Lower lobe of right lung (tissue), 2 donors: ENCODE measurements around the gene BTN1A1. TPM values are rescaled to one million over a fixed set of nuclear protein-coding genes. Genes with fewer than 3 reads are reported as not detected.

Experiments
- ATAC-seq, 2 donors: fragments of 200-7000 bp; cut with Tn5 transposase; one replicate each; pipeline ENCODE4 v1.9.1; 2020 to 2022; ENCODE audit warnings: mild to moderate bottlenecking in 2 of 2, moderate library complexity in 2 of 2
- DNase-seq: peaks from one replicate; pipeline ENCODE4 v3.0.0-alpha.2; 2020
- H3K27ac ChIP-seq: fragments of 200-600 bp; one replicate; pipeline ENCODE4 v1.8.0; 2022
- H3K27me3 ChIP-seq: fragments of 200-600 bp; one replicate; pipeline ENCODE4 v1.8.0; 2022; ENCODE audit warnings: low read depth
- H3K36me3 ChIP-seq: fragments of 200-600 bp; one replicate; pipeline ENCODE4 v1.8.0; 2022; ENCODE audit warnings: mild to moderate bottlenecking
- H3K4me1 ChIP-seq: fragments of 200-600 bp; one replicate; pipeline ENCODE4 v1.8.0; 2022
- H3K4me3 ChIP-seq: fragments of 200-600 bp; one replicate; pipeline ENCODE4 v1.8.0; 2022; ENCODE audit warnings: mild to moderate bottlenecking
- H3K9me3 ChIP-seq: fragments of 200-600 bp; one replicate; pipeline ENCODE4 v1.8.0; 2022
- intact Hi-C: fragments of 100-400 bp; cut with DNase I; formaldehyde crosslinking; loops from one replicate; pipeline ENCODE4 v1.11.0; 2022
- total RNA-seq: library from RNA; stranded (reverse); fragmentation: NEBNext Ultra II Directional; extraction: Animal tissue kit (Norgen Biotek cat#: 25700); gene quantifications from one replicate; pipeline ENCODE4 v1.2.1, GENCODE V29; 2021
- TF ChIP-seq, protein P1 (sequence below): fragments of 200-600 bp; IDR thresholded peaks from one replicate; pipeline ENCODE4 v1.8.0; 2022; ENCODE audit warnings: antibody characterized with exemption, mild to moderate bottlenecking
- donor health status: DM: no; HTN: yes; CAD: no; lungs with severe emphysema.

Gene BTN1A1
- total RNA-seq, 1 donor from 2014 or later = not detected

DNA sequence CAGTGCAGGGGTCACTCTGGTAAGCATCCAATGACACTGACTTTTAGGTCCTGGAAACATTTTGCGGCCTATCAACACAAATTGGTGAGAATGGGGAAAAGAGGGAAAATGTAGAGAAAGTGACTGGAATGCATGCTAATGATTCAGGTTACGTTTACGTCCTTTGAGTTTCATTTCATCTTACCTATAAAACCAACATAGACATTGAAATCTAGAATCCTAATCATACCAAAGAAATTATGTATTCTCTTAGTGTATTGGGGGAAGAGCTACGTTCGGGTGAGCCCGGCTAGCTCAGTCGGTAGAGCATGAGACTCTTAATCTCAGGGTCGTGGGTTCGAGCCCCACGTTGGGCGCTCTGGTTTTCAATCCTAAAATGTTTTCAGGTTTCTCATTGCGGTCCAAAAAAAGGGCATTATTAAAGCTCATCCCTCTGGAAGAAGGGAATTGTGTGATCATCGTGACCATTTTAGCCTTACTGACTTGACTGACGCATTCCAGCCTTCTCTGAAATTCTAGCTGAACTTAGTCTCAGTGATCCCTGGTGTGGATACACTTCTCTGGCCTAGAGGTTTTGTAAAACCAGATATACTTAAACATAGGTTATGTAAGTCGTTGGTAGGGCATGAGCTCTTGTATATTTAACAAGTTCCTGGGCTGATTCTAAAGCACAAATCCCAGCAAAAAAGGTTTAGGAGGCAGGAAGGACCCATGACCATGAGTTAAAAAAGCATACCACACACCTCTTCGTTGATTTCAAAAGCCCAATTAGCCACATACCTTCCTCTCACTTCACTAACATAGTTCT is 56.4 kb downstream of the BTN1A1 start:
- H3K27ac ChIP-seq = no peak overlapping the region
- ATAC-seq (no peak), DNase-seq (no peak)
- H3K27me3 ChIP-seq = no peaks in the 10 kb centered on the region
- no peak overlapping the region for H3K4me3 ChIP-seq
- intact Hi-C loops = no loop called here
- no peaks in the 10 kb centered on the region for H3K9me3 ChIP-seq
- TF ChIP-seq, protein P1, sequence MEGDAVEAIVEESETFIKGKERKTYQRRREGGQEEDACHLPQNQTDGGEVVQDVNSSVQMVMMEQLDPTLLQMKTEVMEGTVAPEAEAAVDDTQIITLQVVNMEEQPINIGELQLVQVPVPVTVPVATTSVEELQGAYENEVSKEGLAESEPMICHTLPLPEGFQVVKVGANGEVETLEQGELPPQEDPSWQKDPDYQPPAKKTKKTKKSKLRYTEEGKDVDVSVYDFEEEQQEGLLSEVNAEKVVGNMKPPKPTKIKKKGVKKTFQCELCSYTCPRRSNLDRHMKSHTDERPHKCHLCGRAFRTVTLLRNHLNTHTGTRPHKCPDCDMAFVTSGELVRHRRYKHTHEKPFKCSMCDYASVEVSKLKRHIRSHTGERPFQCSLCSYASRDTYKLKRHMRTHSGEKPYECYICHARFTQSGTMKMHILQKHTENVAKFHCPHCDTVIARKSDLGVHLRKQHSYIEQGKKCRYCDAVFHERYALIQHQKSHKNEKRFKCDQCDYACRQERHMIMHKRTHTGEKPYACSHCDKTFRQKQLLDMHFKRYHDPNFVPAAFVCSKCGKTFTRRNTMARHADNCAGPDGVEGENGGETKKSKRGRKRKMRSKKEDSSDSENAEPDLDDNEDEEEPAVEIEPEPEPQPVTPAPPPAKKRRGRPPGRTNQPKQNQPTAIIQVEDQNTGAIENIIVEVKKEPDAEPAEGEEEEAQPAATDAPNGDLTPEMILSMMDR = no peak
- no peaks in the 10 kb centered on the region for H3K36me3 ChIP-seq
- peaks cover 5% of the 10 kb centered on the region for H3K4me1 ChIP-seq

Other genes starting within 250 kb of the BTN1A1 start
- gene BTN3A2, start 135.1 kb upstream of the BTN1A1 start, total RNA-seq = 79.2 TPM
- gene BTN2A2, start 117.2 kb upstream of the BTN1A1 start, total RNA-seq = 33.6 TPM
- 53.2 TPM for gene BTN3A1, start 98.0 kb upstream of the BTN1A1 start, total RNA-seq
- 60.2 TPM for gene BTN3A3, start 59.8 kb upstream of the BTN1A1 start, total RNA-seq
- 27.0 TPM for gene BTN2A1, start 42.3 kb upstream of the BTN1A1 start, total RNA-seq
- 42.9 TPM for gene HMGN4, start 38.1 kb downstream of the BTN1A1 start, total RNA-seq
- 13.5 TPM for gene ABT1, start 96.7 kb downstream of the BTN1A1 start, total RNA-seq
- 25.6 TPM for gene ZNF322, start 159.4 kb downstream of the BTN1A1 start, total RNA-seq